Measurements from ENCODE around the gene SERPINE1. TPM values are rescaled to one million over a fixed set of nuclear protein-coding genes. Genes with fewer than 3 reads are reported as not detected.

Gene SERPINE1
- total RNA-seq, 1 experiment from 2014 or later, result 12.8 TPM

DNA sequence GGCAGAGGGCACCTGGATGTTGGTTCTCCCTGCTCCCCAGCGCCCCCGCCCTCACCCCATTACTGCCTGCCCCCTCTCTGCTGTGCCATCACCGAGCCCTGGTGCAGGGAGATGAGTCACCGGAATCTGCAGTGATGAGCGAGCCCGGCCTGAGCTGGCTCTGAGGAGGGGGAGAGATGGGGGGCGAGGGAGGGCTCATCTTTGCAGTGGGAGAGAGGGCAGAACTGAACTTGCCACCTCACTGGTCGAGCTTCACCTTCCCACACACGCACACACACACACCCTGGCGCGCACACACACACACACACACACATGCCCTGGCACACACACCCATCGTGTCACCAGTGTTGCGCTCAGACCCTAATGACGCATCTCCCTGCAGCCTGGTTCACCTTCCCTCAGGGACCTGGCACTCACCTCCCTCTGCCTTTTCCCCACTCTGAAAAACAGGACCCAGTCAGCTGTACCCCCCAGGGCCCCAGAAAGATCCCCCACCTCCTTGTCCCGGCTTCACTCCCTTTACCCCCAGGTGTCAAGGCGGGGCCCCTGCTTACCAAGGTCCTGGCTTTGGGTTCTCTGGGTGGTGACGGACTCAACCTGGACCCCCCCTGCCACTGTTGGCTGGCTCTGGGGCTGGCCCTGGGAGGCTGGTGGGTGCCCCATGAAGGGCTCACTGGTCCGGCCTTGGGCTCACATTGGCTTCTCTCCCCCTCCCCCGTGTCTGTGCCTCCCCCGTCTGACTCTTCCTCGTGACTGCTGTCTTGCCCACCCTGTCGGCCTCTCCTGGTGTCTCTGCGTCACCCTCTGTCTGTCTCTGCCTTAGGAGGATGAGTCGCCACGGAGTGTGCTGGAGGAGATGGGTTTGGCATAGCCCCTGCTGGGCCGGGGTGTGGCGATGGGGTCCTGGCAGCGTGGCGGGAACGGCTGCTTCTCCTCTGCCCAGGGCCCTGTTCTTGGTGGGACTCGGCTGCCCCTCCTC is 33.1 kb downstream of the SERPINE1 start:
- intact Hi-C loops (cut with micrococcal nuclease), result no loop called here
- TF ChIP-seq POLR2AphosphoS5 (IDR thresholded peaks at IDR 0.05; ENCODE audit: low read depth, low read length) (peak; percentile 62), CEBPB (IDR thresholded peaks at IDR 0.05; ENCODE audit: low read depth) (no peak), CBX3 (IDR thresholded peaks at IDR 0.05; ENCODE audit: low read depth) (no peak), YY1 (IDR thresholded peaks at IDR 0.05; ENCODE audit: extremely low read depth, insufficient replicate concordance, low read depth, low read length) (peak; percentile 14), TCF7L2 (IDR thresholded peaks at IDR 0.05; ENCODE audit: borderline replicate concordance, extremely low read depth, insufficient read depth, insufficient read length) (peak; percentile 39)
- Histone ChIP-seq H3K9me2 (ENCODE audit: insufficient read depth) (no peaks in the 10 kb centered on the region), H3K4me1 (ENCODE audit: control insufficient read depth in 1 of 2, insufficient read depth in 2 of 2, low read length in 2 of 2) (peaks cover 61 to 97% of the 10 kb centered on the region in 2 experiments), H3K9ac (ENCODE audit: low read length) (peak overlapping the region; percentile 79), H3K27me3 (ENCODE audit: insufficient read depth, low read length) (no peaks in the 10 kb centered on the region), H3K9me3 (ENCODE audit: control insufficient read depth in 1 of 2, insufficient read depth in 1 of 2, low read depth in 1 of 2, low read length in 2 of 2) (no peaks in the 10 kb centered on the region), H3K4me3 (replicated peaks in 1 of 2; ENCODE audit: low read depth in 1 of 2, low read length in 2 of 2) (peak overlapping the region in 1 of 2 experiments; percentile 30; a peak in 2 of 4 replicates), H3K4me2 (ENCODE audit: low read length) (peak overlapping the region; percentile 85), H3K27ac (ENCODE audit: low read depth, low read length) (peak overlapping the region; percentile 97), H2AFZ (ENCODE audit: low read depth, low read length, poor library complexity, severe bottlenecking) (no peak overlapping the region), H3K36me3 (ENCODE audit: control insufficient read depth in 1 of 2, insufficient read depth in 2 of 2, low read length in 2 of 2) (peaks cover 6 to 32% of the 10 kb centered on the region in 2 experiments; a peak in 3 of 4 replicates), H3K79me2 (ENCODE audit: insufficient read depth, low read length) (peaks cover 42% of the 10 kb centered on the region), H4K20me1 (ENCODE audit: insufficient read depth) (no peaks in the 10 kb centered on the region)
- no peak for DNase-seq (ENCODE audit: low read depth, low spot score)
- POLR2A ChIA-PET, result interaction anchor here (0.9 to 1.2 kb wide), 3 partner anchors 16 to 65 kb away, joined by 3 to 4 read pairs (median 3); no protein-coding TSS in a partner anchor
- RAD21 ChIA-PET (ENCODE audit: low non-redundant PET in 1 of 2, low total read pairs in 2 of 2, uncharacterized antibody in 2 of 2, unreplicated experiment in 2 of 2), result no interaction called here
- peak; percentile 43 for ATAC-seq
- no TSS peak for BruUV-seq (replicated peaks)
- CTCF ChIA-PET, result interaction anchor here (1.1 to 1.7 kb wide), 3 partner anchors 16 to 123 kb away, joined by 3 to 6 read pairs (median 4); no protein-coding TSS in a partner anchor

- BruUV-seq (replicated peaks), result no TSS peak
- POLR2A ChIA-PET, result interaction anchor here (0.6 to 2.4 kb wide), 3 partner anchors 12 to 286 kb away, joined by 3 to 14 read pairs (median 5); partner anchors contain the start of gene SRRT
- Histone ChIP-seq H3K27me3 (ENCODE audit: insufficient read depth, low read length) (no peaks in the 10 kb centered on the region), H3K79me2 (ENCODE audit: insufficient read depth, low read length) (peaks cover 33% of the 10 kb centered on the region), H2AFZ (ENCODE audit: low read depth, low read length, poor library complexity, severe bottlenecking) (no peak overlapping the region), H3K27ac (ENCODE audit: low read depth, low read length) (peak overlapping the region; percentile 97), H3K4me1 (ENCODE audit: control insufficient read depth in 1 of 2, insufficient read depth in 2 of 2, low read length in 2 of 2) (peaks cover 59 to 97% of the 10 kb centered on the region in 2 experiments), H3K36me3 (ENCODE audit: control insufficient read depth in 1 of 2, insufficient read depth in 2 of 2, low read length in 2 of 2) (peaks cover 6 to 32% of the 10 kb centered on the region in 2 experiments; a peak in 3 of 4 replicates), H4K20me1 (ENCODE audit: insufficient read depth) (no peaks in the 10 kb centered on the region), H3K4me3 (replicated peaks in 1 of 2; ENCODE audit: low read depth in 1 of 2, low read length in 2 of 2) (no peak overlapping the region), H3K4me2 (ENCODE audit: low read length) (peak overlapping the region; percentile 85), H3K9me3 (ENCODE audit: control insufficient read depth in 1 of 2, insufficient read depth in 1 of 2, low read depth in 1 of 2, low read length in 2 of 2) (no peaks in the 10 kb centered on the region), H3K9me2 (ENCODE audit: insufficient read depth) (no peaks in the 10 kb centered on the region), H3K9ac (ENCODE audit: low read length) (peak overlapping the region; percentile 79)
- RAD21 ChIA-PET (ENCODE audit: low non-redundant PET in 1 of 2, low total read pairs in 2 of 2, uncharacterized antibody in 2 of 2, unreplicated experiment in 2 of 2), result no interaction called here
- no peak for ATAC-seq
- DNase-seq (ENCODE audit: low read depth, low spot score), result no peak
- CTCF ChIA-PET, result interaction anchor here (1.2 to 1.7 kb wide), 2 partner anchors 17 to 122 kb away, joined by 3 to 6 read pairs; no protein-coding TSS in a partner anchor
- TF ChIP-seq, protein P1, sequence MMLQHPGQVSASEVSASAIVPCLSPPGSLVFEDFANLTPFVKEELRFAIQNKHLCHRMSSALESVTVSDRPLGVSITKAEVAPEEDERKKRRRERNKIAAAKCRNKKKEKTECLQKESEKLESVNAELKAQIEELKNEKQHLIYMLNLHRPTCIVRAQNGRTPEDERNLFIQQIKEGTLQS (IDR thresholded peaks at IDR 0.05), result no peak
- intact Hi-C loops (cut with micrococcal nuclease), result no loop called here
Observed at GRCh38 chr7:101160910-101161309, 34.0 kb downstream of the SERPINE1 start.
